ENCODE results near the gene CDCP1. TPM values are rescaled to one million over a fixed set of nuclear protein-coding genes. Genes with fewer than 3 reads are reported as not detected.
"Not testable (repeated sequence)": the region's sequence is repeated elsewhere in the genome, so short reads cannot be mapped to it uniquely, and the experiment has no call there.

Gene CDCP1
- total and polyA plus RNA-seq, 10 donors, result 0.15 to 3.6 (median 2.1) TPM

GRCh38 chr3:45148921-45149320 lies 2.7 kb upstream of the CDCP1 start:
- DNase-seq, result no peak
- peaks cover 0 to 16% (median 7%) of the 10 kb centered on the region in 8 donors for H3K9me3 ChIP-seq
- intact Hi-C loops (cut with DNase I; ENCODE audit: low total_unique reads), result no loop called here
- H3K4me3 ChIP-seq, result no peak overlapping the region
- H3K27me3 ChIP-seq (replicated peaks in 1 of 7), result peaks cover 0 to 33% (median 27%) of the 10 kb centered on the region in 7 donors
- no peak overlapping the region for H3K27ac ChIP-seq
- no peaks in the 10 kb centered on the region for H3K36me3 ChIP-seq
- no peak for TF ChIP-seq CTCF (IDR thresholded peaks at IDR 0.05 in 8 of 11, conservative IDR thresholded peaks at IDR 0.05 in 3 of 11)
- no peak for TF ChIP-seq POLR2AphosphoS5 (IDR thresholded peaks at IDR 0.05)
- TF ChIP-seq POLR2A (IDR thresholded peaks at IDR 0.05), result no peak
- WGBS, 5 donors, result 63 to 81% (median 71%) methylated on average over 2 of the region's 2 CpGs
- H3K4me1 ChIP-seq, result peaks cover 12 to 25% (median 16%) of the 10 kb centered on the region in 6 donors

- intact Hi-C loops (cut with DNase I; ENCODE audit: low total_unique reads), result no loop called here
- TF ChIP-seq POLR2AphosphoS5 (IDR thresholded peaks at IDR 0.05) (no peak), POLR2A (IDR thresholded peaks at IDR 0.05) (no peak), CTCF (IDR thresholded peaks at IDR 0.05 in 8 of 11, conservative IDR thresholded peaks at IDR 0.05 in 3 of 11) (no peak)
- Histone ChIP-seq H3K27ac (no peak overlapping the region), H3K4me1 (peaks cover 12 to 25% (median 16%) of the 10 kb centered on the region in 6 donors), H3K9me3 (peaks cover 0 to 2% (median 0%) of the 10 kb centered on the region in 8 donors), H3K27me3 (replicated peaks in 1 of 7) (peaks cover 0 to 47% (median 27%) of the 10 kb centered on the region in 7 donors), H3K36me3 (no peaks in the 10 kb centered on the region), H3K4me3 (peak overlapping the region; percentile 12 to 72 (median 48))
- 10 to 18% (median 11%) methylated on average over 12 to 15 of the region's 15 CpGs for WGBS, 5 donors
- DNase-seq, result no peak
These were observed 955 bp downstream of the CDCP1 start for GRCh38 chr3:45145223-45145622.

- Histone ChIP-seq H3K9me3 (no peaks in the 10 kb centered on the region), H3K36me3 (no peaks in the 10 kb centered on the region), H3K4me3 (peak overlapping the region in 1 of 8 donors; percentile 29), H3K27ac (no peak overlapping the region), H3K4me1 (peaks cover 12 to 28% (median 16%) of the 10 kb centered on the region in 6 donors), H3K27me3 (replicated peaks in 1 of 7) (peaks cover 0 to 47% (median 27%) of the 10 kb centered on the region in 7 donors)
- TF ChIP-seq POLR2AphosphoS5 (IDR thresholded peaks at IDR 0.05), result no peak
- no peak for TF ChIP-seq POLR2A (IDR thresholded peaks at IDR 0.05)
- TF ChIP-seq CTCF (IDR thresholded peaks at IDR 0.05 in 8 of 11, conservative IDR thresholded peaks at IDR 0.05 in 3 of 11), result no peak
- WGBS, 5 donors, result 61 to 78% (median 72%) methylated on average over 6 of the region's 6 CpGs
- DNase-seq, result no peak
- intact Hi-C loops (cut with DNase I; ENCODE audit: low total_unique reads), result no loop called here
These were observed 2.2 kb downstream of the CDCP1 start for GRCh38 chr3:45143673-45144671.

GRCh38 chr3:45140770-45141155 lies 5.4 kb downstream of the CDCP1 start:
- H3K4me3 ChIP-seq; H3K27ac ChIP-seq; intact Hi-C loops (cut with DNase I; ENCODE audit: low total_unique reads); H3K9me3 ChIP-seq; DNase-seq; H3K36me3 ChIP-seq: not testable (repeated sequence)
- peaks cover 0 to 26% (median 9%) of the 10 kb centered on the region in 7 donors for H3K27me3 ChIP-seq (replicated peaks in 1 of 7)
- 88 to 92% (median 90%) methylated on average over 4 of the region's 4 CpGs for WGBS, 5 donors
- peaks cover 6 to 20% (median 9%) of the 10 kb centered on the region in 6 donors for H3K4me1 ChIP-seq

Data from spleen (tissue), 11 donors.